ENCODE measurements around the gene NOSTRIN. TPM values are rescaled to one million over a fixed set of nuclear protein-coding genes. Genes with fewer than 3 reads are reported as not detected.

NOSTRIN gene
- polyA plus RNA-seq, 4 donors: 12.4 to 38.5 (median 32.1) TPM

DNA sequence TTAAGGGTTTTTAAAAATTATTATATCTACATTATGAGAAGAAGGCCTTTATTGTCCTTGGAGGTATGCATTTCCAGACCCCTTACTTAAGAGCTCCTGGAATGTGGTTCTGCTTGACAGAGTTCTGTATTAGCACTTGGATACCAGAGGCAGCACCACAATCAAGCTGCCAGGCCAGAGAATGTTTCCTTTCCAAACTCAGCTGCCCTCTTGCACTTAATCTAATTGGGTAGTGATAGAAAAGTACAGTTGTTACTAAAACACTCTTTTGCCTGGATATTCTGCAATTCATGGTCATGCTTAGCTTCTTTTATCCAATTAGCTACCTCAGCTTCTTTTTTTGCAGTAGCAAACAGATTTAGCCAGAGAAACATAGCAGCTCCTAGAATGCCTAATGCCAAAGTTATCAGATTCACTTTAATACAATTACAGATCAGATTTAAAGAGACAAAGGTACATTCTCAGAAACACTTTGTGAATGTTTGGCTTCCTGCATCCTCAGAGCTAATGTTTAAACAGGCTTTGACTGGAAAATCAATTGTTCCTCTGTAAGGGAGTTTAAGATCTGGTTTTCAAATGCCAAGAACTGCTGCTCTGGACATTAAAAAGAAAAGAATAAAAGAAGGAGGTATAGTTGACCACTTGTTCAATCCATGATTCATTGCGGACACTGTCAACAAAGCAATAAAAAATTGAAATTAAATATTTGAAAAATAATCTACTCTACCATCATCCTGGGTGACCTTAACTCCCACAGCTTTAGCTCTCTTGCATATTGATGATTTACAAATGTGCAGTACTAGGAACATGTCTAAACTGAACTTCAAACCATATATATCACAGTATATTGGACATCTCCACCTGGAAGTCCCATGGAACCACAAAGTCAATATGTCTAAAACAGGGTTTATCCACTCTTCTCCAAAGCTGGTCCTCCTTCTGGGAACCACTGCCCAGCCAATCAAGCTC is 12.8 kb downstream of the NOSTRIN start:
- DNase-seq (ENCODE audit: low read depth in 4 of 4, low spot score in 3 of 4): no peak

DNA sequence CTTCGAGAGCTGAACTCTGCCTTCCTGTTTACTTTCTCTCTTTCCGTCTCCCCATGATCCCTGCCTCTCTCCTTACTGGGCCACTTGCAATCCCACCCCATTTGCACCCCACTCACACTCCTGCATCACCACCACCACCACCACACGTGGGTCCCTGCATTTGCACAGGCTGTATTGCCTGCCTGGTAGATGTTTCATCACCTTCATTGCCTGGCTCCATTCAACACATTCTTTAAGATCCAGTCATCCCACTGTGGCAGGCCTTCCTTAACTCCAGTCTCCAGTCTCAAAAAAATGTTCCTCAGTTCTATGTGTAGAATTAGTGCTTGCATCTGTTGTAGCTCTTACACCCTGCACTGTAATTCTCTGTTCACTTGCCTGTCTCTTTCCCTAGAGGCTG is 13.9 kb downstream of the NOSTRIN start:
- DNase-seq (ENCODE audit: low read depth in 4 of 4, low spot score in 3 of 4): no peak

GRCh38 chr2:168819050-168819715 is 16.7 kb downstream of the NOSTRIN start:
- DNase-seq (ENCODE audit: low read depth in 4 of 4, low spot score in 3 of 4): no peak

GRCh38 chr2:168819829-168820489 is 17.5 kb downstream of the NOSTRIN start:
- DNase-seq (ENCODE audit: low read depth in 4 of 4, low spot score in 3 of 4): no peak

DNA sequence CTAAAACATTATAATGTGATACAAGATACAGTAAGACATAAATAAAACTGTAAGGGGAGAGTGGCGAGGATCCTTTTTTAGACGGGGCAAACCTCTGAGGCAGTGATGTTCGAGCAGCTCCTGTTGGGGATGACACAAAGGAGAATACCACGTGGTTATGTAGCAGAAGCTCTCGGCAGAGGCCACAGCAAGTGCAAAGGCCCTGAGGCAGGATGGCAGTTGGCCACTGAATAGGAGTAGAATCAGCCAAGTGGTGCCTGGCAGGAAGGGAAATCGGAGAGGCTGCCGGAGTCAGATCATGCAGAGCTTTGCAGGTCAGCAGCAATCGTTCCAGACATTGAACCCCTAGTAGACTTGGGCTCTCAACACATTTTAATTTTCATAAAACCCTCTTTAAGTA is 19.1 kb downstream of the NOSTRIN start:
- no peak for DNase-seq (ENCODE audit: low read depth in 4 of 4, low spot score in 3 of 4)

DNA sequence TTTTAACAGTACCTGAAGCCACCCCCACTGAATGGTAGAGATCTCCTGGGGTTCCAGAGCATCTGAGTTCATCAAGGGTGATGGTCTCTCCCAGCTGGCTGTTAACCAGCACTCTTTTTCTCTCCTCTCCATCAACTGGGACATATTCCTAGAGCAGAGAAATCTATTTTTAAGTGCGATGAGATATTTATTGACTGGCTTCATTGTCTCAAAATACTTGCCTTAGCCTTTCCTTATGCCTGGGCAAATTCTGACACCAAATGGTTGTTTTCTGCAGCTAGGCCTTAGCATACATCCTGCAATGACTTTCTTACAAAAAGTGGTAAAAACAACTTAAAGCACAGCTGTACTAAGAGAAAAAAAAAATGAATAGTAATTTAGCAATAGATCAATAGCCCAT is 19.6 kb downstream of the NOSTRIN start:
- DNase-seq (ENCODE audit: low read depth in 4 of 4, low spot score in 3 of 4): no peak

DNA sequence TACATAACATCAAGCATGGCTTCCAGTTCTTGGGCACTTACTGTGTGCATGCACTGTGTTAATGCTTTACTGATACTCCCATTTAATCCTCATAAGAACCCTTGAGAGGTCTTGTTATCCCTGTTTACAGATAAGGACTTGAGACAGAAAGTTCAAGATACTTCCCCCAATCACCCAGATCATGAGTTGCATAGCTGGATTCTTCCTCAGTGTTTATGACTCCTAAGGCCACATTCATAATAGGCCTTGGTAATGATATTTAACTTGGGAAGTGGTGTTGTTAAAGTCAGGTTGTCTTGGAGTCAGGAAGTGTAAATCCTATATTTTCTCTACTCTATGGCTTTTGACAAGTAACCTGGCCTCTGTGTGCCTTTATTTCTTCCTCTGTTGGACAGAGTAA is 22.7 kb downstream of the NOSTRIN start:
- DNase-seq (ENCODE audit: low read depth in 4 of 4, low spot score in 3 of 4): no peak

DNA sequence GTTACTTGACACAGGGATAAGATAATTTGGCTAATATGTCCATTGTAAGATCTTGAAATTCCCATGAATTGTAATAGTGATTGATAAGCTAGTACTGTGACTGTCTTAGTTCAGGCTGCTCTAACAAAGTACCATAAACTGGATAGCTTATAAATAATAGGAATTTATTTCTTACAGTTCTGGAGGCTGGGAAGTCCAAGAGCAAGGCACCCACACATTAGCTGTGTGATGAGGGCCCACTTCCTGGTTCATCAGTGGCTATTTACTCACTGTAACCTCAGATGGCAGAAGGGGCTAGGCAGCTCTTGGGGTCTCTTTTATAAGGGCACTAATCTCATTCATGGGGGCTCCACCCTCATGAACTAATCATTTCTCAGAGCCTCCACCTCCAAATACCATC is 28.5 kb downstream of the NOSTRIN start:
- DNase-seq (ENCODE audit: low read depth in 4 of 4, low spot score in 3 of 4): no peak

- DNase-seq (ENCODE audit: low read depth in 4 of 4, low spot score in 3 of 4): no peak
Measured at GRCh38 chr2:168831662-168832061, 29.2 kb downstream of the NOSTRIN start.

- DNase-seq (ENCODE audit: low read depth in 4 of 4, low spot score in 3 of 4): no peak
Measured at GRCh38 chr2:168835969-168836368, 33.5 kb downstream of the NOSTRIN start.

- no peak for DNase-seq (ENCODE audit: low read depth in 4 of 4, low spot score in 3 of 4)
Measured at GRCh38 chr2:168841445-168841844, 39.0 kb downstream of the NOSTRIN start.

DNA sequence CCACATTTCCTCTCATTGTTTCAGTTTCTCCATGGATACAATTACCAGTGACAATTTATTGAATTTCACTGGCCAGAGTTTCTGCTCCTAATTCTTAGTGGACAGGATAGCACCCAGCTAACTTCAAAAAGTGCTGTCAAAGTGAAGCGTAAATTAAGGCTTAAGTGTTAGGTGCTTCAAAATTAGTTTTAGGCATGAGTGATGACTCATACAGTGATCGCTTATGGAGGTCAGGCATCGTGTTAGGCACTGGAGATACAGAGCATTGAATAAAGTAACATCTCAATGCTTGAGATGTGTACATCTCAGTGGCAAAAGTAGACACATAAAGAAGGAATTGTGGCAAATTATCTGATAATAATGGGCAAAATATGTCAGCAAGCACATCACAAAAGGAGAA is 40.8 kb downstream of the NOSTRIN start:
- no peak for DNase-seq (ENCODE audit: low read depth in 4 of 4, low spot score in 3 of 4)

DNA sequence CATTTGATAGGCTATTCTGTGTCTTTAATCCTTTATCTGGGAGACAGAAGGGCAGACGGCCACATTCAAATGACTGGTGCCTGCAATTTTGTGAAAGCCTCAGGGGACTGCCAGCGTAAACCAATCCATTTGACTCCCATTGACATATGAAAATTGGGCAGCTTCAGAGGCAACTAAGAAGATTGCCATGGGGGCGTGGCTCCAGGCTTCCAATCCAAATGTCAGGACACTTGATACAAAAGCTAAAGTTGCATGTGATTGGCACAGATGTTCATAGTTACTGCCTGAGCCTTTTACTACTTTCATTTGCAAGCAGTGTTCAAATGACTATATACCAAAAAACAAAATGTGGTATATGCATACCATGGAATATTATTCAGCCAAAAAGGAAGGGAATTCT is 45.8 kb downstream of the NOSTRIN start:
- no peak for DNase-seq (ENCODE audit: low read depth in 4 of 4, low spot score in 3 of 4)

GRCh38 chr2:168849610-168850009 is 47.2 kb downstream of the NOSTRIN start:
- DNase-seq (ENCODE audit: low read depth in 4 of 4, low spot score in 3 of 4): peak in 2 of 4 donors; percentile 7 to 26

DNA sequence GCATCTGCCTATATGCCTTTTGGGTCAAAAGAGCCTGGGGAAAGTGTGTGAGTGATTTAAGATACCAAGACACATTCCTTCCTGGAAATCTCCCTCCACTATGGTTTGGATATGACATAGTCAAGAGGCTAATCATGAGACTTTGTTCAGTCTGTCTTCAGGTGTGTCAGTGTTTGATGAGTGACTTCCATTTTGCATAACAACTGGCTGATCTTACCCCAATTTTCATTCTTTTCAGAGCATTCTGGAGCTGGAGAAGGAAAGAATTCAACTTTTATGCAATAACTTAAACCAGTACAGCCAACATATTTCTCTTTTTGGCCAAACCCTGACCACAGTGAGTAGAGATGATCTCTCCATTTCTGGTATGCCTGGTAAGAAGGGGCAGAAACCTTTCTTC is 48.4 kb downstream of the NOSTRIN start:
- no peak for DNase-seq (ENCODE audit: low read depth in 4 of 4, low spot score in 3 of 4)

- no peak for DNase-seq (ENCODE audit: low read depth in 4 of 4, low spot score in 3 of 4)
Measured at GRCh38 chr2:168851674-168852320, 49.4 kb downstream of the NOSTRIN start.

- no peak for DNase-seq (ENCODE audit: low read depth in 4 of 4, low spot score in 3 of 4)
Measured at GRCh38 chr2:168852481-168852880, 50.0 kb downstream of the NOSTRIN start.

DNA sequence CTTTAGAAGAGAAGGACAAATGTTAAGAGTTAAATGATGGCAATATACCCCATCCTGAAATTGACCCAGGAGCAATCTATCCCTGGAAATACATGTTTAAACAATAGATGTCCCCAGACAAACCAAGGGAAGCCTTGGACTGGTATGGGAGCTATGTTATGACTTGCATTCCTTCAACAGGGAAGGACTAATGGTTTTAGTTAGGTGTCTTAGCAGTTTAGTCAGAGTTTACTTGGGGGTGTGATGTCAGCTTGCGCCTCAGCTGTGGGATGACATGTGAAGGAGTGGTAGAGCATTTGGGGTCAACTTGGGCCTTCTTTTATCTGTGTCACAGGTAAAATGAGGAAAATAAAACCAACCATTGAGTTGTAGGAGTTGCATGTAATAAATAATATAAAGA is 51.0 kb downstream of the NOSTRIN start:
- DNase-seq (ENCODE audit: low read depth in 4 of 4, low spot score in 3 of 4): no peak

GRCh38 chr2:168854651-168855050 is 52.2 kb downstream of the NOSTRIN start:
- DNase-seq (ENCODE audit: low read depth in 4 of 4, low spot score in 3 of 4): no peak

- no peak for DNase-seq (ENCODE audit: low read depth in 4 of 4, low spot score in 3 of 4)
Measured at GRCh38 chr2:168855601-168856000, 53.2 kb downstream of the NOSTRIN start.

- no peak for DNase-seq (ENCODE audit: low read depth in 4 of 4, low spot score in 3 of 4)
Measured at GRCh38 chr2:168858146-168858545, 55.7 kb downstream of the NOSTRIN start.
